SK-N-SH (cell line): ENCODE data around the gene MAD1L1. TPM values are rescaled to one million over a fixed set of nuclear protein-coding genes. Genes with fewer than 3 reads are reported as not detected.

Source experiments
- CTCF ChIA-PET: fragments of 300-600, 350-600 bp; formaldehyde crosslinking; extraction: SDS; loops from one replicate; lab custom pipeline; 2021; lab: Yijun Ruan, JAX
- POLR2A ChIA-PET: fragments of 350-600 bp; sonication (Branson Sonifier 250); formaldehyde crosslinking; extraction: SDS; loops from one replicate; lab custom pipeline; 2020; ENCODE audit warnings: antibody characterized with exemption, inconsistent platforms; lab: Yijun Ruan, JAX
- DNase-seq: peaks from one replicate; pipeline ENCODE4 v3.0.0; 2012
- H2AFZ ChIP-seq: fragments of 200-600 bp; sonication (generic); 2 replicates; pipeline ENCODE4 v1.8.1; 2016; ENCODE audit warnings: antibody characterized with exemption, mild to moderate bottlenecking, low read depth
- H3F3A ChIP-seq: fragments of 200-600 bp; sonication (generic); replicated peaks from 2 replicates; pipeline ENCODE3; 2016; ENCODE audit warnings: antibody characterized with exemption, mild to moderate bottlenecking; ENCODE audit not compliant: insufficient read depth
- H3K27ac ChIP-seq, 2 experiments: fragments of 200-500 bp in 1 of 2; fragments of 200-600 bp in 1 of 2; sonication (Bioruptor generic) in 1 of 2; sonication (generic), shearing (Covaris generic) in 1 of 2; 2 replicates each; pipeline versions ENCODE4 v1.5.1 to v1.6.1; 2014 to 2016; ENCODE audit warnings: low read depth in 2 of 2, inconsistent platforms in 1 of 2, low read length in 1 of 2, mild to moderate bottlenecking in 1 of 2, mixed read lengths in 1 of 2
- H3K27me3 ChIP-seq: fragments of 200-600 bp; sonication (generic), shearing (Covaris generic); 2 replicates; pipeline ENCODE4 v1.6.1; 2016; ENCODE audit warnings: mixed run types; ENCODE audit not compliant: insufficient read depth
- H3K36me3 ChIP-seq, 2 experiments: fragments of 200-500 bp in 1 of 2; fragments of 200-600 bp in 1 of 2; sonication (Bioruptor generic) in 1 of 2; sonication (generic) in 1 of 2; replicated peaks in 1 of 2; 2 replicates each; pipeline versions ENCODE3 to v1.5.1; 2014 to 2016; ENCODE audit warnings: low read length in 1 of 2, mild to moderate bottlenecking in 1 of 2; ENCODE audit not compliant: insufficient read depth in 2 of 2, control insufficient read depth in 1 of 2
- H3K4me1 ChIP-seq, 2 experiments: fragments of 200-500 bp in 1 of 2; fragments of 200-600 bp in 1 of 2; sonication (Bioruptor generic) in 1 of 2; sonication (generic), shearing (Covaris generic) in 1 of 2; 2 replicates each; pipeline versions ENCODE4 v1.5.1 to v1.6.1; 2014 to 2016; ENCODE audit warnings: low read depth in 1 of 2, low read length in 1 of 2, mixed run types in 1 of 2; ENCODE audit not compliant: insufficient read depth in 2 of 2, control insufficient read depth in 1 of 2
- H3K4me2 ChIP-seq: fragments of 200-600 bp; sonication (generic), shearing (Covaris generic); 2 replicates; pipeline ENCODE4 v1.6.1; 2017; ENCODE audit warnings: mixed run types
- H3K4me3 ChIP-seq, 2 experiments: fragments of 200-500 bp in 1 of 2; fragments of 200-600 bp in 1 of 2; sonication (Bioruptor generic) in 1 of 2; sonication (generic), shearing (Covaris generic) in 1 of 2; 2 replicates each; pipeline versions ENCODE4 v1.5.1 to v1.8.1; 2014 to 2016; ENCODE audit warnings: low read depth in 2 of 2, inconsistent platforms in 1 of 2, low read length in 1 of 2, mild to moderate bottlenecking in 1 of 2, mixed read lengths in 1 of 2, moderate library complexity in 1 of 2
- H3K79me2 ChIP-seq: fragments of 200-600 bp; sonication (generic); 2 replicates; pipeline ENCODE4 v1.8.1; 2017; ENCODE audit warnings: mild to moderate bottlenecking; ENCODE audit not compliant: insufficient read depth
- H3K9ac ChIP-seq: fragments of 200-600 bp; sonication (generic); 2 replicates; pipeline ENCODE4 v1.6.1; 2017; ENCODE audit warnings: mixed run types
- H3K9me2 ChIP-seq: fragments of 200-600 bp; sonication (generic); 2 replicates; pipeline ENCODE4 v1.6.1; 2017; ENCODE audit warnings: mixed run types
- H3K9me3 ChIP-seq: fragments of 200-600 bp; sonication (generic); 2 replicates; pipeline ENCODE4 v1.6.1; 2017; ENCODE audit warnings: mixed run types, mild to moderate bottlenecking, moderate library complexity
- H4K20me1 ChIP-seq: fragments of 200-600 bp; sonication (generic); 2 replicates; pipeline ENCODE4 v1.6.1; 2017; ENCODE audit warnings: mild to moderate bottlenecking, mixed run types; ENCODE audit not compliant: insufficient read depth
- EP300 ChIP-seq, 2 experiments: IDR thresholded peaks; 2 replicates each; pipeline versions ENCODE4 v1.4.0 to v1.6.1; 2012; ENCODE audit warnings: borderline replicate concordance in 1 of 2, low read depth in 1 of 2, low read length in 1 of 2
- GABPA ChIP-seq: IDR thresholded peaks from 2 replicates; pipeline ENCODE4 v1.4.0; 2012; ENCODE audit warnings: low read depth, mild to moderate bottlenecking
- JUND ChIP-seq: IDR thresholded peaks from 2 replicates; pipeline ENCODE4 v1.4.0; 2012
- MXI1 ChIP-seq: IDR thresholded peaks from 2 replicates; pipeline ENCODE4 v1.6.1; 2012; ENCODE audit warnings: mild to moderate bottlenecking, low read depth, low read length, improper control_type of control experiment
- NFIC ChIP-seq: IDR thresholded peaks from 2 replicates; pipeline ENCODE4 v1.4.0; 2012; ENCODE audit warnings: borderline replicate concordance
- RCOR1 ChIP-seq: fragments of 150-350 bp; IDR thresholded peaks from 2 replicates; pipeline ENCODE4 v1.6.1; 2017; ENCODE audit warnings: antibody characterized with exemption, low read length
- RFX5 ChIP-seq: IDR thresholded peaks from 2 replicates; pipeline ENCODE4 v1.6.1; 2012; ENCODE audit warnings: mild to moderate bottlenecking, improper control_type of control experiment, low read length
- SIN3A ChIP-seq: IDR thresholded peaks from 2 replicates; pipeline ENCODE4 v1.6.1; 2012; ENCODE audit warnings: low read depth, mild to moderate bottlenecking, low read length, moderate library complexity, borderline replicate concordance
- WGBS: methylation state at CpG from one replicate; pipeline ENCODE4 v1.1.6; 2017; ENCODE audit warnings: low lambda C conversion rate; 5-methylcytosine and 5-hydroxymethylcytosine counted together
- polyA plus RNA-seq, 3 experiments: library from polyadenylated mRNA; depleted of rRNA; stranded (reverse); fragments of >200 nt; gene quantifications; 2 replicates each; pipeline ENCODE4 v1.2.3, GENCODE V29; 2012
- TF ChIP-seq, protein P1 (sequence below): fragments of 150-350 bp; IDR thresholded peaks from 2 replicates; pipeline ENCODE4 v1.6.1; 2017; ENCODE audit warnings: antibody characterized with exemption, low read length, low read depth, borderline replicate concordance

The MAD1L1 gene
- polyA plus RNA-seq, 1 of the 3 experiments (the other 2 are of a cell fraction): 46.2 TPM

DNA sequence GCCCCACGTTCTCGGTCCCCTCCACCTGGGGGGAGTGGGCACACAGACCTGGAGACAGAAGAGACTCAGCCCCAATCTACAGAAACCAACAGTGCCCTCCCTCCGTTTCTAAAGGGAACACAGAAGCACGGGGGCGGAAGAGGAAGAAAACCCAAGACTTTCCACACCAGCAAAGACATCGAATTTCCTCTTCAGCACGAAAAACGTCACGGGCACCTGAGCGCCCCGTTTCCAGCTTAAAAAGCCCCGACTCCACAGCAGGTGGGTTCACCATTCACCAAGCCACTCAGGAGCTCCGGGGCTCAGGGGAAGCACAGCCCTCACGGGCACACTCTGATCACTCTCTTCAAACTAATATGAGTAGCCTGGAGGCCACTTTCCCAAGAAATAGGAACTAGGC lies 28.9 kb upstream of the MAD1L1 start:
- CTCF ChIA-PET: interaction anchor here (0.8 to 4.0 kb wide), 4 partner anchors 11 to 86 kb away, joined by 3 to 19 read pairs (median 6); partner anchors contain the start of genes MRM2 and NUDT1
- Histone ChIP-seq H3F3A (no peaks in the 10 kb centered on the region), H3K36me3 (peaks cover 4 to 13% of the 10 kb centered on the region in 2 experiments), H4K20me1 (no peaks in the 10 kb centered on the region), H3K79me2 (no peaks in the 10 kb centered on the region), H3K4me2 (no peak overlapping the region), H3K9me3 (no peaks in the 10 kb centered on the region), H3K27me3 (no peaks in the 10 kb centered on the region), H3K9me2 (no peaks in the 10 kb centered on the region), H3K4me1 (peaks cover 0 to 8% of the 10 kb centered on the region in 2 experiments; a peak in 1 of 4 replicates), H3K9ac (no peak overlapping the region)
- no peak for DNase-seq
- POLR2A ChIA-PET: no interaction called here
- 92% methylated on average over 14 of the region's 14 CpGs for WGBS
- TF ChIP-seq RFX5 (no peak), JUND (no peak), SIN3A (no peak), MXI1 (no peak), GABPA (no peak)
- TF ChIP-seq, protein P1, sequence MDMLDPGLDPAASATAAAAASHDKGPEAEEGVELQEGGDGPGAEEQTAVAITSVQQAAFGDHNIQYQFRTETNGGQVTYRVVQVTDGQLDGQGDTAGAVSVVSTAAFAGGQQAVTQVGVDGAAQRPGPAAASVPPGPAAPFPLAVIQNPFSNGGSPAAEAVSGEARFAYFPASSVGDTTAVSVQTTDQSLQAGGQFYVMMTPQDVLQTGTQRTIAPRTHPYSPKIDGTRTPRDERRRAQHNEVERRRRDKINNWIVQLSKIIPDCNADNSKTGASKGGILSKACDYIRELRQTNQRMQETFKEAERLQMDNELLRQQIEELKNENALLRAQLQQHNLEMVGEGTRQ: no peak
- TF ChIP-seq, all 33 proteins: peak for 0
- no peak overlapping the region for H3K27ac ChIP-seq
- no peak overlapping the region for H3K4me3 ChIP-seq
- H2AFZ ChIP-seq: no peak overlapping the region

DNA sequence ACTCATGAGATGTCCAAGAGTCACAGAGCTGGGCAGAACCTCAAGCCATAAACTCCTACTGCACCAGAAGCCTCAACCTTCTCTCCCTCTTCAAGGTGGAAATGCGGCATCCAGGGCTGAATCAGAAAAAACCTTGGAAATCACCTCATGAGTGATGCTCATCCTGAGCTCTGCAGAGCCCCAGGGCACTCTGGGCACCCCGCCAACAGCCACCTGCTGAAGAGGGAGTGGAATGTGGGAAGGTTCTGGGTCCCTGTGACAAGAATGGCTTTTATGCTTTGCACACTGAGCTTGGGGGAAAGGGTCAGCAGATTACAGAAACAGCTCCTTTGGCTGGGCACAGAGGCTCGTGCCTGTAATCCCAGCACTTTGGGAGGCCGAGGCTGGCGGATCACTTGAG lies 28.1 kb upstream of the MAD1L1 start:
- H3K9me3 ChIP-seq: no peaks in the 10 kb centered on the region
- POLR2A ChIA-PET: interaction anchor here (0.7 to 1.4 kb wide), 3 partner anchors 19 to 93 kb away, joined by 3 to 6 read pairs (median 4); partner anchors contain the start of genes MRM2, NUDT1 and SNX8
- H3F3A ChIP-seq: no peaks in the 10 kb centered on the region
- H2AFZ ChIP-seq: no peak overlapping the region
- peak; percentile 90 for DNase-seq
- peaks cover 0 to 8% of the 10 kb centered on the region in 2 experiments; a peak in 1 of 4 replicates for H3K4me1 ChIP-seq
- no peaks in the 10 kb centered on the region for H4K20me1 ChIP-seq
- H3K36me3 ChIP-seq: peaks cover 0 to 16% of the 10 kb centered on the region in 2 experiments
- H3K79me2 ChIP-seq: no peaks in the 10 kb centered on the region
- peak overlapping the region in 1 of 2 experiments; percentile 11; a peak in 2 of 4 replicates for H3K27ac ChIP-seq
- no peaks in the 10 kb centered on the region for H3K27me3 ChIP-seq
- 83% methylated on average over 5 of the region's 5 CpGs for WGBS
- H3K4me3 ChIP-seq: no peak overlapping the region
- peak in 1 of 2 experiments; percentile 25; a peak in 1 of 4 replicates for TF ChIP-seq EP300 (IDR thresholded peaks at IDR 0.05; ENCODE audit: borderline replicate concordance in 1 of 2, low read depth in 1 of 2, low read length in 1 of 2)
- peak; percentile 30; the same call in 1 of the 2 replicates for TF ChIP-seq NFIC
- peak; percentile 79; the same call in 1 of the 2 replicates for TF ChIP-seq RCOR1
- TF ChIP-seq, protein P1: no peak
- TF ChIP-seq, all 33 proteins: peak for 3
- CTCF ChIA-PET: interaction anchor here (1.1 to 4.0 kb wide), 7 partner anchors 9 to 87 kb away, joined by 3 to 19 read pairs (median 4); partner anchors contain the start of genes MRM2 and NUDT1
- H3K9me2 ChIP-seq: no peaks in the 10 kb centered on the region
- H3K4me2 ChIP-seq: no peak overlapping the region
- no peak overlapping the region for H3K9ac ChIP-seq
